Stomach (tissue), 9 donors: ENCODE measurements around the gene LGALS9. TPM values are rescaled to one million over a fixed set of nuclear protein-coding genes. Genes with fewer than 3 reads are reported as not detected.

Experiments used
- DNase-seq, 2 donors: peaks; one replicate each; pipeline versions ENCODE4 v3.0.0 to v3.0.0-alpha.2; 2013 to 2019
- H3K27ac ChIP-seq, 5 donors: fragments of 200-600 bp in 4 of 5; sonication (generic) in 4 of 5; one replicate each; pipeline ENCODE4 v1.5.1; 2013 to 2019; ENCODE audit warnings: mild to moderate bottlenecking in 1 of 5, moderate library complexity in 1 of 5
- H3K27me3 ChIP-seq, 3 donors: fragments of 200-600 bp; sonication (generic); one replicate each; pipeline ENCODE4 v1.5.1; 2017 to 2019; ENCODE audit warnings: mixed run types in 1 of 3
- H3K36me3 ChIP-seq, 4 donors: fragments of 200-600 bp; sonication (generic); 1 replicate in 3 of 4; 2 replicates in 1 of 4; pipeline ENCODE4 v1.5.1; 2016 to 2019
- H3K4me1 ChIP-seq, 4 donors: fragments of 200-600 bp; sonication (generic); one replicate each; pipeline ENCODE4 v1.5.1; 2016 to 2019
- H3K4me3 ChIP-seq, 4 donors: fragments of 200-600 bp; sonication (generic) in 3 of 4; one replicate each; pipeline ENCODE4 v1.5.1; 2016 to 2019; ENCODE audit warnings: mild to moderate bottlenecking in 1 of 4
- H3K9me3 ChIP-seq, 4 donors: fragments of 200-600 bp; sonication (generic); one replicate each; pipeline ENCODE4 v1.5.1; 2016 to 2019
- CTCF ChIP-seq, 7 experiments: fragments of 450-650 bp in 4 of 7; fragments of 200-600 bp in 3 of 7; sonication (generic) in 3 of 7; IDR thresholded peaks; one replicate each; pipeline ENCODE4 v1.5.1; 2016 to 2019; ENCODE audit warnings: antibody characterized with exemption in 7 of 7, control low read depth in 2 of 7, mild to moderate bottlenecking in 1 of 7
- EP300 ChIP-seq: sonication (generic); formaldehyde crosslinking; IDR thresholded peaks from one replicate; pipeline ENCODE4 v1.6.1; 2017; ENCODE audit warnings: antibody characterized with exemption
- POLR2A ChIP-seq, 4 donors: fragments of 450-650 bp; IDR thresholded peaks; one replicate each; pipeline ENCODE4 v1.6.1; 2016; ENCODE audit warnings: antibody characterized with exemption in 4 of 4, control low read depth in 2 of 4, mild to moderate bottlenecking in 1 of 4, moderate library complexity in 1 of 4
- POLR2AphosphoS5 ChIP-seq, 3 donors: sonication (generic); formaldehyde crosslinking; IDR thresholded peaks; one replicate each; pipeline ENCODE4 v1.6.1; 2016; ENCODE audit warnings: antibody characterized with exemption in 3 of 3
- WGBS, 5 donors: extraction: QIAGEN DNeasy Blood & Tissue Kit in 3 of 5; methylation state at CpG; one replicate each; pipeline versions ENCODE4 v1.1.5 to v1.1.7; 2013 to 2018; 5-methylcytosine and 5-hydroxymethylcytosine counted together
- intact Hi-C: fragments of 100-400 bp; cut with DNase I; formaldehyde crosslinking; loops from one replicate; pipeline ENCODE4 v1.15.1; 2023; ENCODE audit warnings: low total_unique reads
- polyA plus RNA-seq, 3 donors: library from polyadenylated mRNA; stranded (reverse); fragments of 200-250 nt; gene quantifications; one replicate each; pipeline ENCODE4 v1.2.3, GENCODE V29; 2013
- total RNA-seq, 5 donors: library from RNA; depleted of rRNA; stranded (reverse); fragments of >200 nt; gene quantifications; one replicate each; pipeline versions ENCODE4 v1.1.0 to v1.2.3, GENCODE V29; 2014 to 2016
- donor health status: healthy with polysubstance abuse.
- donor health status: Bipolar disorder and iron deficiency.
- donor health status: healthy.

LGALS9 gene
- total and polyA plus RNA-seq, 8 donors, result 54.0 to 341 (median 97.7) TPM

- H3K36me3 ChIP-seq, result no peaks in the 10 kb centered on the region
- intact Hi-C loops, result no loop called here
- H3K9me3 ChIP-seq, result no peaks in the 10 kb centered on the region
- no peak overlapping the region for H3K27ac ChIP-seq
- 71 to 81% (median 78%) methylated on average over 6 of the region's 6 CpGs for WGBS, 5 donors
- no peak for TF ChIP-seq POLR2A (IDR thresholded peaks at IDR 0.05)
- no peak for TF ChIP-seq POLR2AphosphoS5 (IDR thresholded peaks at IDR 0.05)
- TF ChIP-seq CTCF (IDR thresholded peaks at IDR 0.05), result no peak
- no peak for TF ChIP-seq EP300
- no peak overlapping the region for H3K4me3 ChIP-seq
- peaks cover 0 to 6% (median 0%) of the 10 kb centered on the region in 3 donors for H3K27me3 ChIP-seq
- DNase-seq, result no peak
- peaks cover 0 to 2% (median 0%) of the 10 kb centered on the region in 4 donors for H3K4me1 ChIP-seq
These were observed 28.7 kb downstream of the LGALS9 start for GRCh38 chr17:27659683-27660082.

- no peak overlapping the region for H3K27ac ChIP-seq
These were observed 29.4 kb downstream of the LGALS9 start for GRCh38 chr17:27660436-27660835.

DNA sequence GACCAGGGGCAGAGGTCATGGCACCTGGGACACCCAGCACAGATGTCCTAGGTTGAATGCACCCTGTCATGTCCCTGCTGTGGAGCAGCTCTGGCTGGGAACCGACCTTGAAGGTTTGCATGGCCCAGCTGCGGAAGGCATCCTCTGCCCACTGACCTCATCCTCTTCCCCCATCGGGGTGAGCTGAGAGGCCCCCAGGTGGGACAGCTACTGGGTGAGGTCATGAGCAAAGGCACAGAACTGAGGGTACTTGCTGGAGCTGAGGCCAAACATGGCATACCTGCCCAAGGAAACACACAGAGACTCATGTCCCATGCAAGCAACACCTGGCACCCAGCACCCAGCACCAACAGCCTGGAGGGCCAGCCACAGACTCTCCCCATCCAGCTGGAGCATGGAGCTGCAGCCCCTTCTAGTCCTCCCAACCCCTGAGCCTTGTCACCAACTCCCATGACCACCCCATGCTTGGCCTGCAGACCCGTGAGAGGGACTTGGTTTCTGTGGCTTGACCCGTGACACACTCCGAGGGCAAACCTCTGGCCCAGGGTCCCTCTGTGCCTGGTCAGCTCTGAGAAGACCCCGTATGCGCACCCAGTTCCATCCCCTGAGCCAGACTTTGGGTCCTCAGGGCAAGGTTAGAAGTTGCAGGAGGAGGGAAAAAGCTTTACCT lies 33.1 kb downstream of the LGALS9 start:
- 82 to 99% (median 91%) methylated on average over 7 to 8 of the region's 8 CpGs for WGBS, 5 donors
- DNase-seq, result no peak
- intact Hi-C loops, result no loop called here

More at GRCh38 chr17:27660436-27660835, 29.4 kb downstream of the LGALS9 start:
- DNase-seq, result no peak
- H3K9me3 ChIP-seq, result no peaks in the 10 kb centered on the region
- no peaks in the 10 kb centered on the region for H3K4me1 ChIP-seq
- no peaks in the 10 kb centered on the region for H3K27me3 ChIP-seq
- intact Hi-C loops, result no loop called here
- H3K36me3 ChIP-seq, result no peaks in the 10 kb centered on the region
- H3K4me3 ChIP-seq, result no peak overlapping the region
- WGBS, 5 donors, result 32 to 100% (median 75%) methylated on average over 2 to 3 of the region's 3 CpGs
- no peak for TF ChIP-seq POLR2AphosphoS5 (IDR thresholded peaks at IDR 0.05)
- no peak for TF ChIP-seq POLR2A (IDR thresholded peaks at IDR 0.05)
- TF ChIP-seq CTCF (IDR thresholded peaks at IDR 0.05), result no peak
- TF ChIP-seq EP300, result no peak

GRCh38 chr17:27664606-27664965 lies 33.6 kb downstream of the LGALS9 start:
- Histone ChIP-seq H3K27me3 (no peaks in the 10 kb centered on the region), H3K9me3 (no peaks in the 10 kb centered on the region), H3K36me3 (no peaks in the 10 kb centered on the region), H3K27ac (no peak overlapping the region), H3K4me1 (no peaks in the 10 kb centered on the region), H3K4me3 (no peak overlapping the region)
- TF ChIP-seq POLR2AphosphoS5 (IDR thresholded peaks at IDR 0.05), result no peak
- no peak for TF ChIP-seq POLR2A (IDR thresholded peaks at IDR 0.05)
- TF ChIP-seq EP300, result no peak
- TF ChIP-seq CTCF (IDR thresholded peaks at IDR 0.05), result no peak
- no peak for DNase-seq
- intact Hi-C loops, result no loop called here
- WGBS, 5 donors, result 63 to 79% (median 71%) methylated on average over 2 of the region's 2 CpGs

More for the DNA sequence above, 33.1 kb downstream of the LGALS9 start:
- no peak overlapping the region for H3K27ac ChIP-seq
- no peaks in the 10 kb centered on the region for H3K9me3 ChIP-seq
- H3K4me3 ChIP-seq, result no peak overlapping the region
- H3K4me1 ChIP-seq, result no peaks in the 10 kb centered on the region
- H3K27me3 ChIP-seq, result no peaks in the 10 kb centered on the region
- no peaks in the 10 kb centered on the region for H3K36me3 ChIP-seq
- no peak for TF ChIP-seq POLR2A (IDR thresholded peaks at IDR 0.05)
- TF ChIP-seq CTCF (IDR thresholded peaks at IDR 0.05), result no peak
- no peak for TF ChIP-seq POLR2AphosphoS5 (IDR thresholded peaks at IDR 0.05)
- TF ChIP-seq EP300, result no peak
